ENCODE measurements around the gene PXN. TPM values are rescaled to one million over a fixed set of nuclear protein-coding genes. Genes with fewer than 3 reads are reported as not detected.
A peak's percentile ranks its signal among the peaks of the same experiment; 100 is the strongest.
"Not testable (repeated sequence)": the region's sequence is repeated elsewhere in the genome, so short reads cannot be mapped to it uniquely, and the experiment has no call there.

PXN gene
- total RNA-seq, 1 experiment from 2014 or later, result 61.8 TPM

GRCh38 chr12:120262852-120263747 lies 2.4 kb downstream of the PXN start:
- DNase-seq (ENCODE audit: low read depth), result no peak

GRCh38 chr12:120261951-120262851 lies 3.3 kb downstream of the PXN start:
- DNase-seq (ENCODE audit: low read depth), result peak; percentile 71

- no peak for DNase-seq (ENCODE audit: low read depth)
Observed at GRCh38 chr12:120260607-120261006, 4.9 kb downstream of the PXN start.

DNA sequence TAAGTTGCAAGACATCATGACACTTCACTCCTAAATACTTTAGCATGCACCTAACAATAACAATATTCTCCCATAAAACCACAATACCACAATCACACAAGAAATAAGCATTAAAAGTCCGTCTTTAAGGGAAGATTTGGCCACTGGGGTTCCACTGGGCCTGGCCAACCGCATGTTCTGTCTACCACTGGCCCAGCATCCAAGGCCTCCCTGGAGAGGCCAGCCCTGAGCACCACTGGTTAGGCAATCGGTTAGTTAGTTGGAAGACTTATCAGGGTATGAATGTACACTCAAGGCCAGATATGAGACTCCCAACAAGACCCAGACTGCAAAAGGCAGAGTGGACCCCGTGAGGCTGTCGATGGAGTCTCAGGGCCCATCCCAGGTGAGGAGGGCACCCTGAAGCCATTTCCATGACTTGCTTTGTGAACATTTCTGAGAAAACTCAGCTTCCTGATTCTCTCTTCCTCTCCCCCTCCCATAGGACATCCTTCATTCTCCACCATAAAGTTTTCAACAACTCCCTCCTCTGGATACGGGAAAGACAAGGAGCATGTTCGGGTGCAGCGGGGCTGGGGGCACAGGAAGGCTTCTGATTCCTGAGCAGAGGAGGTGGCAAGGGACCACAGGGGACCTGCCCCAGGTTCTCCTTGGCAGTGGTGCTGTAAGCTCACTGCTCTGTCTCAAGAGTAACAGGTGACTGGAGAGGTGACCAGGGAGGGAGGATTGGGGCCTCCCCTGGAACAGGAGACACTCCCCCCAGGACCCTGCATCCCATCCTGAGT lies 5.9 kb downstream of the PXN start:
- no peak for DNase-seq (ENCODE audit: low read depth)

DNA sequence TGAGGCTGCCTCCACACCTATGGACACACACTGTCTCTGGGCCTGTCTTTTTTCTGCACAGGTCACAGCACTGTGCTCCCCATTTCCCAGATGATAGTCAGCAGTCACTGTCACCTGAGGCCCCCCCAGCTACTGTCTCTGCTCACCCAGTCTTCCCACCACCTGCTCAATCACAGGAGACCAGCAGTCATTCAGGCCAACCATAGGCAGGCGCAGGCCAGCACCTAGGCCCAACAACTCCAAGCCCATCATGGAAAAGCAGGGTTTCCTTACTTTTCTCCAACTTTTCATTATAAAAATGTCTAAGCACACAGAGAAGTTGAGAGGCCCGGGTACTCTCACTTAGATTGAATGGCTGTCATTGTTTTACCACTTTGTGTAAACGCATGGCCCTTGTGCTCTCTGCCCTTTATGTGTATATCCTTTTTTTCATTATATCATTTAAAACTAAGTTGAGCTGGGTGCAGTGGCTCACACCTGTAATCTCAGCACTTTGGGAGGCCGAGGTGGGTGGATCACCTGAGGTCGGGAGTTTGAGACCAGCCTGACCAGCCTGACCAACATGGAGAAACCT lies 7.1 kb downstream of the PXN start:
- no peak for DNase-seq (ENCODE audit: low read depth)

DNA sequence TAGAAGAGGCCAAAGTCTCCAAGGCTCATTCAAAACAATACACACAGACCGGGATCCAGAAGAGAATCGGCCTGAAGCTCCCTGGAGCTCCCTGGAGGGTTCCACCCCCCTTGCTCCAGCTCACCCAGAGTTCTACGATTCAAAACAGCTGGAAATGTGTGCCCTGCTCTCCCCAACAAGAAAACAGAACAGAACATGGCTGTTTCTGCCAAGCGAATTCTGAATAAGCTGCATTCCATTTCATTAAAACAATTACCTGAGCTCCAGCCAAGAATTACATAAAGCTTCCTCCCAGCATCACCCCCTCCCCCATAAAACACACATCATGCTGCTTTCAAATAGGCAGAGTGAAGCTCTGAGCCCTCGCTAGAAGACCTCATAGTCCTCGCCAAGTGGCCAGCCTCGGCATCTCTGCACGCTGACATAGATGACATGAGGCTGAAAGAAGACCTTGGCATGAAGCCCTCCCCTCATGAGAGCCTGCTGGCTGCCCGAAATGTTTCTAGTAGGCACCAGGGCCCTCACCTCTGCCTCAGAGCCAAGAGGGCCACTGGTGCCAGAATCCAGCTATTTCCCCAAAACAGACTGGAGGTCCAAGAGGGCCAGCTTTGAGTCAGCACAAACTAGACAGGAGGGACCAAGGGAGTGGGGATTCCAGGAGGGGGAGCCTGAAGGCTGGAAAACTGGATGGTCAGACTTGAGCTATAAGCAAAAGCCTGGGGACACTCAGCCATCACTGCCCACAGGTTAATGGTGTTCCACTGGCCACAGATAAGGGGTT lies 8.3 kb downstream of the PXN start:
- DNase-seq (ENCODE audit: low read depth), result peak; percentile 89

- no peak for DNase-seq (ENCODE audit: low read depth)
Observed at GRCh38 chr12:120254809-120255208, 10.7 kb downstream of the PXN start.

GRCh38 chr12:120253313-120253712 lies 12.2 kb downstream of the PXN start:
- DNase-seq (ENCODE audit: low read depth), result not testable (repeated sequence)

DNA sequence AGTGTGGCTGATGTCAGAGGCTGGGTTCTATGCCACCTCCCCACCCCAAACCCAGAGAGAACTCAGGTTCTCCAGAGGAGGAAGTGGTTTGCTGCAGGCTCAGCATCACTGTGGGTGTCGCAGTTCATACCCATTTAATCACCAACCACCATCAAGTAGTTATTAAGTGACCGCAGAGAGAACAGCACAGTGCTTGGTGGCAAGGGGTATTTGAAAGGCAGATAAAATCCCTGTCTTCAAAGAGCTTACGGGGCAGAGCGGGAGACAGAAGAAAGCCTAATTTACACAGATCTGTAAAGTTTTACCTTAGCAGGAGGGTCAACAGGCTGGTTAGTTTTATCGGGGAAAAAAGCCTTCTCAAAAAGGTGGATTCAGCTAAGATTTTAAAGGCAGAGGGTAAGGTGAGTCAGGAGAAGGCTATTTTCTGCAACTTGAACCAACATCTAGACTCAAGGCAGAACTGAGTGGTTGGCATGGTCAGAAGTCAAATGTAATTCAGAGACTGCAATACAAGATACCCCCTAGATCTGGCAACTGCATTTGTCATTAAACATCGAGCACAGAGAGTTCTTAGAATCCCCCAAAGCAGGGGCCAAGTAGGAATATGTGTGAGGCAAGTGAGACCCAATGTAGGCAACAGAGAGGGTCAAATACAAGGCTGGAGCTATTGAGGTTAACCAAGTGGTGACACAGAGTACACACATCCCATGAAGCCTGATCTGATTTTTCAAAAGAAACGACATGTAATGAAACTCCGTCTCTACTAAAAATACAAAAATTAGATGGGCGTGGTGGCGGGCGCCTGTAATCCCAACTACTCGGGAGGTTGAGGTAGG lies 13.2 kb downstream of the PXN start:
- no peak for DNase-seq (ENCODE audit: low read depth)

DNA sequence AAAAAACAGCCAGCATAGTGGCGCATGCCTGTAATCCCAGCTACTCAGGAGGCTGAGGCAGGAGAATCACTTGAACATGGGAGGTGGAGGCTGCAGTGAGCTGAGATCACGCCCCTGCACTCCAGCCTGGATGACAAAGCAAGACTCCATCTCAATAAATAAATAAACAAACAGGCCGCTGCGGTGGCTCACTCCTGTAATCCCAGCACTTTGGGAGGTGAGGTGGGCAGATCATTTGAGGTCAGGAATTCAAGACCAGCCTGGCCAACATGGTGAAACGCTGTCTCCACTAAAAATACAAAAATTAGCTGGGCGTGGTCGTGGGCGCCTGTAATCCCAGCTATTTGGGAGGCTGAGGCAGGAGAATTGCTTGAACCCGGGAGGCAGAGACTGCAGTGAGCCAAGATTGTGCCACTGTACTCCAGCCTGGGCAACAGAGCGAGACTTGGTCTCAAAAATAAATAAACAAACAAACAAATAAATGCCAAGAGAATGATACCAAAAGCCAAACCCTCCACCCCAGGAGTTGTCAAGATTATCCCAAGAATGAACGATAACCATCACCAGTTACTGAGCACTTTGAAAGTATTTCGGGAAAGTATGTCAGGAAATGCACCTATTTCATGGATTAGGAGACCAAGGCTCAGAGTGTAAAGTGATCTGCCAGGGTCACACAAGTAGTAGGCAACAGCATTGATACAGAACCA lies 14.0 kb downstream of the PXN start:
- DNase-seq (ENCODE audit: low read depth), result not testable (repeated sequence)

DNA sequence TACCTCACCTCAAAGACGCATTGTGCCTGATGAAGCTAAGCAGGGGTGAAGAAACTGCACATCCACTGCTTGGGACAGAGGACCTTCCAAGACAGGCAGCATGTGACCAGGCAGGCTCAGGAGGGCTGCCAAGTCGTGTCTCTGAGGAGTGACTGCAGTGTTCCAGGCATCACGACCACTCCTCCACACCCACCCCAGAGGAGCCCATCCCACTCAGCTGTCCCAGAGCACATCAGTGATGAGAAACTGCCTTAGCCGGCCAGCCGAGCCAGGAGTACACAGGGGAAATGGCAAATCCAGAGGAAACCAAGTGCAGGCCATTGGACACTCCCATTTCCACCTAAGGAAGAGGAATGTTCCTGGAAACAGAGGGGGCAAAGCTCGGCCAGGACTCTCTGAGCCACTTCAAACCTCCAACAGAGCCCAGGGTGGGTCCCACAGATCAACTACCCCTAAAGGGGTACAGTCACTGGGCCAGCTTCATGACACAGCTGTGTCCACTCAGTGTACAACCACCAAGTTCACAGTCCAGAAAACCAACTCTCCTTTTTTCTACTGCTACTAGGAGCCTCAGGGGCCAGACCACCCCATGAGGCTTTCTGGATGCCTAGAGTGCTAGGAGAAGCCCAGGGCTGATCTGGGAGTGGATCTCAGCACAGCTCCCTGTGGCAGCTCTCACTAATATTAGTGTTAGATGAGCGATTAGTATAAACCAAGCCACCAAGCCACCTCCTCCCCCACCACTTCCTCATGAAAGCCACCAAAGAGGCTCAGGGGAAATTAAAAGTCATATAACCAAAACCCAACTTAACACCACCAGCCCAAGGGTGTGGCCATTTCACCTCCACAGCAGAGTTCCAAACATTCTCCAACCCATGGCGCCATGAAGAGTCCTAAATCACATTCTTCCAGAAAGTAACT lies 15.4 kb downstream of the PXN start:
- DNase-seq (ENCODE audit: low read depth), result no peak

DNA sequence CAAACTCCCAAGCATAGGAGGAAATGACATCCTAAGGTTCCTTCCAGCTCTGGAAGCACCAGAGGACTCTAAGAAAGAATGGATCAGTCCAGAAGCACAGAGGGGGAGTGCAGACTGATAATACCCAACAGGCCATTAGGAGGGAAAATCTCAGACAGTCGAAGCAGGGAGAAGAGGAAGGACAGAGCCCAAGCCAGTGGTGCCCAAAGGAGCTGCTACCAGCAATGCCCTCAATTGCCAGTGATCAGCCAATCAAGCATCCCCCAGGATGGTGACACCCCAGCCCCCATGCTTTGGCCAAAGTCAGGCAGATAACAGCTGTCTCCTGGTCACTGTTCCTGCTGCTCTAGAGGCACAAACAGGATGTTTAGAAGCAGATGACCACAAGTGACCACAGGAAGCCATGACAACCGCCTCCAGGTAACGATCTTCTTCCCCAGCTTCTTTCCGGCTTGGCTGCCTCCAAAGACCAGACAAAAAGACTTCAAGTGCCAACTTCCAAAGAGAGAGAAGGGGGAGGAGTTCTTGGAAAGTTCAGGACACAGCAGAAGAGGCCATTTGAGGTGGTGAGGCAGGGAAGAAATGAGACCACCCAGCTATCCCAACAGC lies 16.2 kb downstream of the PXN start:
- peak; percentile 2 for DNase-seq (ENCODE audit: low read depth)

DNA sequence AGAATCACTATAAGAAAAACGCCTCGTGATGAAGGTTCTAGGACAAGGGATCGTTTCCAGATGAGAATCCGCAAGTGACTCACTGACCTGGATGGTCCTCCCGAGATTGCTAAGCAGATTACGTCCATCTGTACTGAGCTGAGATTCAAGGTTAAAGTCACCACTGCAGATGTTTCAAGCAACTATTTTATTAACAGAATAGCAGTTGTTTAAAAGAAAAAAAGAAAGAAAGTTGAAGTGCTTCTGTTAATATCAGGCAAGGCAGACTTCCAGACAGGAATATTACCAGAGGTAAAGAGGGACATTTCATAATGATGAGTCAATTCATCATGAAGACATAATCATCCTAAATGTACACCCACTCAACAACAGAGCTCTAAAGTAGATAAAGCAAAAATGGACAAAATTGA lies 17.9 kb downstream of the PXN start:
- DNase-seq (ENCODE audit: low read depth), result peak; percentile 60

DNA sequence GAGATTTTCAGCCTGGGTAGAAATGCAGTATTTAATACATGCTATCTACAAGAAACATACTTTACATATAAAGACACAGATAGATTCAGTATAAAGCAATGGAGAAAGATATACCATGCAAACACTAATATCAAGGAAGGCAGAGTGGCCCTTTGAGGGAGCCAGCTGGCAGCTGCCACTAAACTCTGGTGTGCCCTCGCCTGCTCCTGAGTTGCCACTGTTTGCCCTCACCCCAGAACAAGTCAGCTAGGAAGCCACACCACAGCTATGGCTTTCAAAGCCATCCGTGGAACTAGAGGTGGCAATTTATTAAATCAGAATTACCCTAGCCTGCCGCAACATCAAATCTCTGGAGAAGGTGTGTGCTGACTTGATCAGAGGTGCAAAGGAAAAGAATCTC lies 18.3 kb downstream of the PXN start:
- DNase-seq (ENCODE audit: low read depth), result no peak

DNA sequence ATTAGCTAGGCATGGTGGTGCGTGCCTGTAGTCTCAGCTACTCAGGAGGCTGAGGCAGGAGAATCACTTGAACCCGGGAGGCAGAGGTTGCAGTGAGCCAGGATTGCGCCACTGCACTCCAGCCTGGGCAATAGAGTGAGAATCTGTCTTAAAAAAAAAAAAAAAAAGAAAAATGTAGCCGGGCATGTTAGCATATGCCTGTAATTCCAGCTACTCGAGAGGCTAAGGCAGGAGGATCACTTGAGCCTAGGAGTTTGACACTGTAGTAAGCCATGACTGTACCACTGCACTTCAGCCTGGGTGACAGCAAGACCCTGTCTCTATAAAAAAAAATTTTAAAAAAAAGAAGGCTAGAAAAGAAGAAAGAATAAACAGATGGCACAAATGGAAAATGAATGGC lies 18.8 kb downstream of the PXN start:
- not testable (repeated sequence) for DNase-seq (ENCODE audit: low read depth)

- no peak for DNase-seq (ENCODE audit: low read depth)
Observed at GRCh38 chr12:120242971-120243699, 22.4 kb downstream of the PXN start.

GRCh38 chr12:120242275-120242799 lies 23.2 kb downstream of the PXN start:
- no peak for DNase-seq (ENCODE audit: low read depth)

Measured in Daoy (cell line).